GM12892 (cell line): ENCODE measurements around the gene ATP2B2.

ENCODE experiments used
- POLR2AphosphoS5 ChIP-seq: IDR thresholded peaks from 2 replicates; pipeline ENCODE4 v1.6.1; 2011; ENCODE audit warnings: low read depth, low read length, control low read depth
- TAF1 ChIP-seq: IDR thresholded peaks from 2 replicates; pipeline ENCODE4 v1.6.1; 2011; ENCODE audit warnings: low read depth, mild to moderate bottlenecking, control low read depth, low read length, borderline replicate concordance

DNA sequence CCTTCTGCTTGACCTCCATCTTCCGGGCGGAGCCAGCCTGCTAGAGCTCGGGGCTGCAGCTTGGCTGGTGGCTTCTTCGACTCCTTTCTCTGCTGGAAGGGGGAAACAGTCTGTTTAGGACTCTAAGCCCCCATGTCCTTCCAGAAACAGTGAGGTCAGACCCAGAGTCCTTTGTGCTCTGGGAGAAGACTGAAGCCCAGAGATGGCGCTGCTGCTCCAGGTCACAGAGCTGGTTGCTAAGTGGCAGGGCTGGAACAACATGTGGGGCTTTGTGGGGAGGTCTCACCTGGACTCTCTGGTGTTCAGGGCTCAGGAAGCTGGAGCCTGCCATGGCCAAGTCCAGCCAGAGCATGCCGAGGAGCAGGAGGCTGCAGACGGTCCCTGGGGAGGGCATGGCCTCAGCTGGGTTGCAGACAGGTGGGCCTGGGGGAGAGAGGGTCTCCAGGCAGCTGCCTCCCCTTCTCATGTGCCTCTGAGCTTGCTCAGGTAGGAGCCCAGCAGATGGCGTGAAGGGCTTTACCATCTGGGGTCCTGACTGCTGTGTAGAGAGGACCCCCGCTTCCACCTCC lies 215.5 kb downstream of the ATP2B2 start:
- TF ChIP-seq TAF1 = no peak
- 0 out of 2 replicates have a peak, but pooled peaks have one; percentile 21 for TF ChIP-seq POLR2AphosphoS5
